Gastroesophageal sphincter (tissue), 4 donors: Measurements from ENCODE around the gene HIVEP2. TPM values are rescaled to one million over a fixed set of nuclear protein-coding genes. Genes with fewer than 3 reads are reported as not detected.

ENCODE experiments used
- ATAC-seq: fragments of 150-250 bp; one replicate; pipeline ENCODE4 v1.9.1; 2016; ENCODE audit warnings: mild to moderate bottlenecking, moderate library complexity
- H3K27ac ChIP-seq, 4 donors: fragments of 200-600 bp; sonication (generic) in 3 of 4; 1 replicate in 3 of 4; 2 replicates in 1 of 4; pipeline ENCODE4 v1.5.1; 2016 to 2019
- H3K27me3 ChIP-seq: fragments of 200-600 bp; sonication (generic); one replicate; pipeline ENCODE4 v1.5.1; 2019
- H3K36me3 ChIP-seq, 2 donors: fragments of 200-600 bp; sonication (generic); one replicate each; pipeline ENCODE4 v1.5.1; 2019; ENCODE audit warnings: control low read depth in 1 of 2
- H3K4me1 ChIP-seq, 3 donors: fragments of 200-600 bp; sonication (generic); 1 replicate in 2 of 3; 2 replicates in 1 of 3; pipeline ENCODE4 v1.5.1; 2016 to 2019; ENCODE audit warnings: control low read depth in 2 of 3
- H3K4me3 ChIP-seq, 2 donors: fragments of 200-600 bp; sonication (generic); one replicate each; pipeline ENCODE4 v1.5.1; 2019; ENCODE audit warnings: mild to moderate bottlenecking in 1 of 2, moderate library complexity in 1 of 2
- H3K9me3 ChIP-seq, 3 donors: fragments of 200-600 bp; sonication (generic); one replicate each; pipeline ENCODE4 v1.5.1; 2017 to 2019; ENCODE audit warnings: control low read depth in 2 of 3
- EP300 ChIP-seq: sonication (generic); formaldehyde crosslinking; IDR thresholded peaks from one replicate; pipeline ENCODE4 v1.6.1; 2017; ENCODE audit warnings: antibody characterized with exemption, mild to moderate bottlenecking
- POLR2A ChIP-seq, 2 donors: fragments of 450-650 bp; IDR thresholded peaks; one replicate each; pipeline ENCODE4 v1.6.1; 2017; ENCODE audit warnings: antibody characterized with exemption in 2 of 2, mild to moderate bottlenecking in 2 of 2, moderate library complexity in 1 of 2
- POLR2AphosphoS5 ChIP-seq: sonication (generic); formaldehyde crosslinking; IDR thresholded peaks from one replicate; pipeline ENCODE4 v1.6.1; 2017; ENCODE audit warnings: antibody characterized with exemption
- WGBS, 2 donors: methylation state at CpG; one replicate each; pipeline ENCODE4 v1.1.5; 2018; ENCODE audit warnings: low coverage in 1 of 2; 5-methylcytosine and 5-hydroxymethylcytosine counted together
- total RNA-seq, 4 donors: library from RNA; depleted of rRNA; stranded (reverse); fragments of >200 nt; gene quantifications; one replicate each; pipeline ENCODE4 v1.1.0, GENCODE V29; 2016
- TF ChIP-seq, protein P1 (sequence below), 4 experiments: fragments of 200-600 bp in 2 of 4; fragments of 450-650 bp in 2 of 4; sonication (generic) in 1 of 4; IDR thresholded peaks; one replicate each; pipeline ENCODE4 v1.5.1; 2017 to 2019; ENCODE audit warnings: antibody characterized with exemption in 4 of 4, mild to moderate bottlenecking in 2 of 4, moderate library complexity in 2 of 4

Gene HIVEP2
- total RNA-seq, 4 donors from 2014 or later = 17.1 to 28.1 (median 24.9) TPM

DNA sequence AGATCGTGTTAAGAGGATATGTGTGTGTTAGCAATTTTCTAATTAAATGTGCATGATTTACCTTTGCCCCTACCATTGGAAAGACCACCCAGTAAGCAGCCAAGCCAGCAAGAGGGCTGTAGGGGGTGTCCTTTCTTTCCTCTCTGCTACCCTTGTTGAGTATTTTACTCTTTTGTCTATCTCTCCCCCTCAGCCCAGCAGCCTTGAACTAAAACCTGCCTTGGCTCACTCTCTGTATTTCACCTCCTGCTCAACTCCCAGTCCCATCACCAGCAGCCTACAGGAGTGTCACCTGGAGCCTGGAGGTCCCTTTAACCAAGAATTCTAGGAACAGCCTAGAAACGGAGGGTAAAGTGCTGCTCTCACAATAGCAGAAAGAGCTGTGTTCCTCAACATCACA lies 81.0 kb downstream of the HIVEP2 start:
- Histone ChIP-seq H3K9me3 (no peaks in the 10 kb centered on the region), H3K4me3 (no peak overlapping the region), H3K36me3 (no peaks in the 10 kb centered on the region), H3K4me1 (peaks cover 0 to 33% (median 4%) of the 10 kb centered on the region in 3 donors), H3K27me3 (no peaks in the 10 kb centered on the region), H3K27ac (no peak overlapping the region)
- 22 to 50% methylated on average over 1 to 2 of the region's 2 CpGs for WGBS, 2 donors
- TF ChIP-seq POLR2A (IDR thresholded peaks at IDR 0.05) (no peak), EP300 (no peak), POLR2AphosphoS5 (no peak)
- TF ChIP-seq, protein P1, sequence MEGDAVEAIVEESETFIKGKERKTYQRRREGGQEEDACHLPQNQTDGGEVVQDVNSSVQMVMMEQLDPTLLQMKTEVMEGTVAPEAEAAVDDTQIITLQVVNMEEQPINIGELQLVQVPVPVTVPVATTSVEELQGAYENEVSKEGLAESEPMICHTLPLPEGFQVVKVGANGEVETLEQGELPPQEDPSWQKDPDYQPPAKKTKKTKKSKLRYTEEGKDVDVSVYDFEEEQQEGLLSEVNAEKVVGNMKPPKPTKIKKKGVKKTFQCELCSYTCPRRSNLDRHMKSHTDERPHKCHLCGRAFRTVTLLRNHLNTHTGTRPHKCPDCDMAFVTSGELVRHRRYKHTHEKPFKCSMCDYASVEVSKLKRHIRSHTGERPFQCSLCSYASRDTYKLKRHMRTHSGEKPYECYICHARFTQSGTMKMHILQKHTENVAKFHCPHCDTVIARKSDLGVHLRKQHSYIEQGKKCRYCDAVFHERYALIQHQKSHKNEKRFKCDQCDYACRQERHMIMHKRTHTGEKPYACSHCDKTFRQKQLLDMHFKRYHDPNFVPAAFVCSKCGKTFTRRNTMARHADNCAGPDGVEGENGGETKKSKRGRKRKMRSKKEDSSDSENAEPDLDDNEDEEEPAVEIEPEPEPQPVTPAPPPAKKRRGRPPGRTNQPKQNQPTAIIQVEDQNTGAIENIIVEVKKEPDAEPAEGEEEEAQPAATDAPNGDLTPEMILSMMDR (IDR thresholded peaks at IDR 0.05) = no peak
- ATAC-seq = no peak

- 28 to 71% methylated on average over 2 to 3 of the region's 3 CpGs for WGBS, 2 donors
- ATAC-seq = no peak
- no peak for TF ChIP-seq POLR2AphosphoS5
- TF ChIP-seq POLR2A (IDR thresholded peaks at IDR 0.05) = no peak
- no peak for TF ChIP-seq EP300
- TF ChIP-seq, protein P1 (IDR thresholded peaks at IDR 0.05) = no peak
Observed at GRCh38 chr6:142861711-142862110, 83.3 kb downstream of the HIVEP2 start.

GRCh38 chr6:142860498-142860897 lies 84.5 kb downstream of the HIVEP2 start:
- Histone ChIP-seq H3K27ac (no peak overlapping the region), H3K4me3 (no peak overlapping the region), H3K4me1 (peaks cover 0 to 28% (median 4%) of the 10 kb centered on the region in 3 donors), H3K27me3 (no peaks in the 10 kb centered on the region), H3K9me3 (no peaks in the 10 kb centered on the region), H3K36me3 (no peaks in the 10 kb centered on the region)
- no peak for ATAC-seq
- TF ChIP-seq POLR2A (IDR thresholded peaks at IDR 0.05) = no peak
- no peak for TF ChIP-seq EP300
- TF ChIP-seq, protein P1 (IDR thresholded peaks at IDR 0.05) = no peak
- no peak for TF ChIP-seq POLR2AphosphoS5
- 94% methylated on average over 6 of the region's 6 CpGs; no CpG with 5 or more reads in 1 of the 2 donors for WGBS, 2 donors

More at GRCh38 chr6:142861711-142862110, 83.3 kb downstream of the HIVEP2 start:
- Histone ChIP-seq H3K27me3 (no peaks in the 10 kb centered on the region), H3K27ac (no peak overlapping the region), H3K9me3 (no peaks in the 10 kb centered on the region), H3K4me3 (no peak overlapping the region), H3K36me3 (no peaks in the 10 kb centered on the region), H3K4me1 (peaks cover 0 to 17% (median 4%) of the 10 kb centered on the region in 3 donors)

GRCh38 chr6:142857796-142858555 lies 87.0 kb downstream of the HIVEP2 start:
- WGBS, 2 donors = 44 to 63% methylated on average over 1 to 3 of the region's 9 CpGs
- no peaks in the 10 kb centered on the region for H3K36me3 ChIP-seq
- H3K27me3 ChIP-seq = no peaks in the 10 kb centered on the region
- H3K4me3 ChIP-seq = no peak overlapping the region
- no peak for ATAC-seq
- peaks cover 0 to 48% (median 4%) of the 10 kb centered on the region in 3 donors for H3K4me1 ChIP-seq
- H3K27ac ChIP-seq = no peak overlapping the region
- TF ChIP-seq, protein P1 (IDR thresholded peaks at IDR 0.05) = no peak
- no peak for TF ChIP-seq POLR2A (IDR thresholded peaks at IDR 0.05)
- no peak for TF ChIP-seq POLR2AphosphoS5
- TF ChIP-seq EP300 = no peak
- no peaks in the 10 kb centered on the region for H3K9me3 ChIP-seq
